DND-41 (cell line): ENCODE measurements around the gene SRA1.

Experiments
- EZH2 ChIP-seq: IDR thresholded peaks from 3 replicates; pipeline ENCODE4 v1.6.1; 2012; ENCODE audit warnings: borderline replicate concordance, low read depth, mild to moderate bottlenecking, moderate library complexity, low read length, inconsistent platforms; ENCODE audit not compliant: severe bottlenecking
- TF ChIP-seq, protein P1 (sequence below): IDR thresholded peaks from 2 replicates; pipeline ENCODE4 v1.5.1; 2012; ENCODE audit warnings: borderline replicate concordance, low read length, moderate library complexity, mild to moderate bottlenecking; ENCODE audit not compliant: poor library complexity, severe bottlenecking; ENCODE audit errors: extremely low read depth

DNA sequence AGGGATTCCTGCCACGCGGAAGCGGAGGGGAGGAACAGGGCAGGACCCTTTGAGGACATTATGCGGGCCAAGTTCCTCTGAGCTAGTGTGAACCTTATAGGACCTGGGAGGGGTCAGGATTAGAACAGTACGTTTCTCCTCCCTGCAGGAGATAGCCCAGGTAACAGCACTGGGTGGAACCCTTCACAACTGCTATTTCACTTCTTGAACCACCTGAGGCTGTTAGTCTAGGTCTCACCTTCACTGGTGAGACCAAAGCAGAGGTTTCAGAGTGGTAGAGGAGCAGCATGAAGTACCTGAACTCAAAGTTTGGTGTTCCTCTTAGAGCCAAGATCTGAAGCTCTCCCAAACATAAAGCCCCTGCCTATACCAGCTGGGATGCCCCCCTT is 9.0 kb downstream of the SRA1 start:
- TF ChIP-seq, protein P1, sequence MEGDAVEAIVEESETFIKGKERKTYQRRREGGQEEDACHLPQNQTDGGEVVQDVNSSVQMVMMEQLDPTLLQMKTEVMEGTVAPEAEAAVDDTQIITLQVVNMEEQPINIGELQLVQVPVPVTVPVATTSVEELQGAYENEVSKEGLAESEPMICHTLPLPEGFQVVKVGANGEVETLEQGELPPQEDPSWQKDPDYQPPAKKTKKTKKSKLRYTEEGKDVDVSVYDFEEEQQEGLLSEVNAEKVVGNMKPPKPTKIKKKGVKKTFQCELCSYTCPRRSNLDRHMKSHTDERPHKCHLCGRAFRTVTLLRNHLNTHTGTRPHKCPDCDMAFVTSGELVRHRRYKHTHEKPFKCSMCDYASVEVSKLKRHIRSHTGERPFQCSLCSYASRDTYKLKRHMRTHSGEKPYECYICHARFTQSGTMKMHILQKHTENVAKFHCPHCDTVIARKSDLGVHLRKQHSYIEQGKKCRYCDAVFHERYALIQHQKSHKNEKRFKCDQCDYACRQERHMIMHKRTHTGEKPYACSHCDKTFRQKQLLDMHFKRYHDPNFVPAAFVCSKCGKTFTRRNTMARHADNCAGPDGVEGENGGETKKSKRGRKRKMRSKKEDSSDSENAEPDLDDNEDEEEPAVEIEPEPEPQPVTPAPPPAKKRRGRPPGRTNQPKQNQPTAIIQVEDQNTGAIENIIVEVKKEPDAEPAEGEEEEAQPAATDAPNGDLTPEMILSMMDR, result no peak
- no peak for TF ChIP-seq EZH2
